GM18505 (cell line): ENCODE data around the gene GLRX.

ENCODE experiments used
- ATAC-seq: cut with Tn5 transposase; IDR thresholded peaks from one replicate; pipeline ENCODE4 v1.9.1; 2021; ENCODE audit not compliant: unreplicated experiment
- POLR2A ChIP-seq: IDR thresholded peaks from 4 replicates; pipeline ENCODE4 v1.6.1; 2011; ENCODE audit warnings: borderline replicate concordance; ENCODE audit not compliant: insufficient read depth, insufficient read length; ENCODE audit errors: extremely low read depth

The GLRX gene

GRCh38 chr5:95822542-95823181 lies at the start of gene GLRX:
TSS of gene GLRX (minus strand) at chr5:95822726. CDS start at chr5:95822662, 64 bp downstream.
- ATAC-seq: peak; percentile 36
- TF ChIP-seq POLR2A: peak; percentile 85

- no peak for TF ChIP-seq POLR2A
- no peak for ATAC-seq
Measured at GRCh38 chr5:95871146-95871806, 48.8 kb upstream of the GLRX start.

GRCh38 chr5:95870105-95870672 lies 47.7 kb upstream of the GLRX start:
- no peak for TF ChIP-seq POLR2A
- peak; percentile 70 for ATAC-seq

GRCh38 chr5:95869173-95869855 lies 46.8 kb upstream of the GLRX start:
- peak; percentile 52 for ATAC-seq

- TF ChIP-seq POLR2A: no peak
Measured at GRCh38 chr5:95868136-95868535, 45.6 kb upstream of the GLRX start.

GRCh38 chr5:95866435-95867040 lies 44.0 kb upstream of the GLRX start:
- ATAC-seq: no peak
- TF ChIP-seq POLR2A: no peak

More at GRCh38 chr5:95868136-95868535, 45.6 kb upstream of the GLRX start:
- no peak for ATAC-seq

GRCh38 chr5:95864944-95865504 lies 42.5 kb upstream of the GLRX start:
- no peak for TF ChIP-seq POLR2A
- ATAC-seq: no peak

- ATAC-seq: no peak
- no peak for TF ChIP-seq POLR2A
Measured at GRCh38 chr5:95864456-95864855, 41.9 kb upstream of the GLRX start.

GRCh38 chr5:95863383-95863757 lies 40.8 kb upstream of the GLRX start:
- no peak for TF ChIP-seq POLR2A
- no peak for ATAC-seq

- no peak for TF ChIP-seq POLR2A
- no peak for ATAC-seq
Measured at GRCh38 chr5:95862671-95863382, 40.3 kb upstream of the GLRX start.

- ATAC-seq: no peak
- no peak for TF ChIP-seq POLR2A
Measured at GRCh38 chr5:95861864-95862561, 39.5 kb upstream of the GLRX start.
